Loucy (cell line): Measurements from ENCODE around the gene SIGLEC10.

ENCODE experiments used
- CTCF ChIP-seq: fragments of 200-600 bp; sonication (generic); conservative IDR thresholded peaks from 2 replicates; pipeline ENCODE4 v1.5.1; 2014; ENCODE audit warnings: mild to moderate bottlenecking, antibody characterized with exemption, low read length
- EZH2phosphoT487 ChIP-seq: fragments of 200-600 bp; IDR thresholded peaks from 2 replicates; pipeline ENCODE4 v1.6.1; 2018; ENCODE audit warnings: antibody characterized with exemption, mild to moderate bottlenecking, moderate library complexity, borderline replicate concordance

- TF ChIP-seq CTCF (no peak), EZH2phosphoT487 (no peak)
Measured at GRCh38 chr19:51367255-51367564, 50.2 kb downstream of the SIGLEC10 start.
